ENCODE measurements around the gene NKIRAS1.
A peak's percentile ranks its signal among the peaks of the same experiment; 100 is the strongest.
"Not testable (repeated sequence)": the region's sequence is repeated elsewhere in the genome, so short reads cannot be mapped to it uniquely, and the experiment has no call there.

Gene NKIRAS1

DNA sequence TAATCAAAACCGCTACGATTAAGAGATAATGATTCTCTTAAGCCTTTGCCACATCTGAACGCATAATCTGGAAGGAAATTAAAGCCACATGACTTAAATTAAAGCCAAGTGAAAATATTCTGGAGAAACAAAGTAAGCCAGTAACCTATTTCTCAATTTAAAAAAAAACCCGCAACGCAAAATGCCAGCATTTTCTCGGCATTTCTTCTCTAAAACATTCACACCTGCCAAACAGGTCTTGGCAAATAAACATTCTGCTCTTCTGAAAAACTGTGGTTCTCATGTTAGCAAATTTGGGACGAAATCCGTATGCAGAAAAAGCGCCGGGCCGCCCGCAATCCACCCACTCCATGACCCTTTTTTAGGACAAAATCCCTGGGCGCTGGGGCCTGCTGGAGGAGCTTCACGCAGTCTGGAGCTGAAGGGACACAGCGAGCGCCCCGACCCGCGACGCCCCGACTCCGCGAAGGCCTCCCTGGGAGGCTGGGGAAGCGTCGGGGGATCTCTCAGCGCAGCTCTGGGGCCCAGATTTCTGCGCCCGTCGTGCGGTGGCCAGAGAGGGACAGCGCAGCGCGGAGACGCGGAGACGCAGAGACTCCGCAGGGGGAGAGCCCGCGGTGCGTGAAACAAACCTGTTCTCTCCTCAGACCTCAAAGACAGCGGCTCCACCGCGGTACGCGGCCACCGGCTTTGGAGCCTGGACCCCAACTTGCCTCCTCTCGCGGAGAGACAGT is 471 bp downstream of the NKIRAS1 start:
- TF ChIP-seq, protein P1, sequence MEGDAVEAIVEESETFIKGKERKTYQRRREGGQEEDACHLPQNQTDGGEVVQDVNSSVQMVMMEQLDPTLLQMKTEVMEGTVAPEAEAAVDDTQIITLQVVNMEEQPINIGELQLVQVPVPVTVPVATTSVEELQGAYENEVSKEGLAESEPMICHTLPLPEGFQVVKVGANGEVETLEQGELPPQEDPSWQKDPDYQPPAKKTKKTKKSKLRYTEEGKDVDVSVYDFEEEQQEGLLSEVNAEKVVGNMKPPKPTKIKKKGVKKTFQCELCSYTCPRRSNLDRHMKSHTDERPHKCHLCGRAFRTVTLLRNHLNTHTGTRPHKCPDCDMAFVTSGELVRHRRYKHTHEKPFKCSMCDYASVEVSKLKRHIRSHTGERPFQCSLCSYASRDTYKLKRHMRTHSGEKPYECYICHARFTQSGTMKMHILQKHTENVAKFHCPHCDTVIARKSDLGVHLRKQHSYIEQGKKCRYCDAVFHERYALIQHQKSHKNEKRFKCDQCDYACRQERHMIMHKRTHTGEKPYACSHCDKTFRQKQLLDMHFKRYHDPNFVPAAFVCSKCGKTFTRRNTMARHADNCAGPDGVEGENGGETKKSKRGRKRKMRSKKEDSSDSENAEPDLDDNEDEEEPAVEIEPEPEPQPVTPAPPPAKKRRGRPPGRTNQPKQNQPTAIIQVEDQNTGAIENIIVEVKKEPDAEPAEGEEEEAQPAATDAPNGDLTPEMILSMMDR (IDR thresholded peaks at IDR 0.05; ENCODE audit: low read depth, low read length, missing control alignments) = no peak
- DNase-seq (ENCODE audit: low read depth) = no peak
- H3K4me3 ChIP-seq (ENCODE audit: low read depth, low read length) = peak overlapping the region; percentile 62

DNA sequence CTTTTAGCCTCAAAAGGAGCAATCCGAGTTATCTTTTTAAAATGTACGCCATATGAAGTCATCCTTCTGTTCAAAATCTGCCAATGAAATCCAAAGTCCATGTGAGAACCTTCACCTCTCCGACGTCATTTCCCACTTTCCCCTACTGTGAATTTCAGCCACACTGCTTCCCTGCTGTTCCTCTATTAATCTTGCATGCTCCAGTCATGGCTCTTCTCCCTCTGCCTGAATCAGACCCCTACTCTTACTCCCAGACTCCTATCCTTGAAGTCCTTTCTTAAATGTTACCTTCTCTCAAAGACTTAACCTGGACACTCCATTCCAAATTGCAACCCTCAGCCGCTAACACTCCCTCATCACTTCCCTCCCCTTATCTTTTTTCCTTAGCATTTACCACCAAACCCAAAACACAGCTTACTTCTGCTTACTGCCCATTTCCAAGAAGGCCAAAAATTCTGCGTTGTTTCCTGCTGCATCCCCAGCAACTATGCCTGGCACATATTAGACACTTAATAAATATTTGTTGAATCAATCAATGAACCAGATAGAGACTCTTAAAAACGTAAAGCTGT is 1.2 kb downstream of the NKIRAS1 start:
- TF ChIP-seq, protein P1 (IDR thresholded peaks at IDR 0.05; ENCODE audit: low read depth, low read length, missing control alignments) = no peak
- H3K4me3 ChIP-seq (ENCODE audit: low read depth, low read length) = peak overlapping the region; percentile 62; the same call in 1 of the 2 replicates
- no peak for DNase-seq (ENCODE audit: low read depth)

DNA sequence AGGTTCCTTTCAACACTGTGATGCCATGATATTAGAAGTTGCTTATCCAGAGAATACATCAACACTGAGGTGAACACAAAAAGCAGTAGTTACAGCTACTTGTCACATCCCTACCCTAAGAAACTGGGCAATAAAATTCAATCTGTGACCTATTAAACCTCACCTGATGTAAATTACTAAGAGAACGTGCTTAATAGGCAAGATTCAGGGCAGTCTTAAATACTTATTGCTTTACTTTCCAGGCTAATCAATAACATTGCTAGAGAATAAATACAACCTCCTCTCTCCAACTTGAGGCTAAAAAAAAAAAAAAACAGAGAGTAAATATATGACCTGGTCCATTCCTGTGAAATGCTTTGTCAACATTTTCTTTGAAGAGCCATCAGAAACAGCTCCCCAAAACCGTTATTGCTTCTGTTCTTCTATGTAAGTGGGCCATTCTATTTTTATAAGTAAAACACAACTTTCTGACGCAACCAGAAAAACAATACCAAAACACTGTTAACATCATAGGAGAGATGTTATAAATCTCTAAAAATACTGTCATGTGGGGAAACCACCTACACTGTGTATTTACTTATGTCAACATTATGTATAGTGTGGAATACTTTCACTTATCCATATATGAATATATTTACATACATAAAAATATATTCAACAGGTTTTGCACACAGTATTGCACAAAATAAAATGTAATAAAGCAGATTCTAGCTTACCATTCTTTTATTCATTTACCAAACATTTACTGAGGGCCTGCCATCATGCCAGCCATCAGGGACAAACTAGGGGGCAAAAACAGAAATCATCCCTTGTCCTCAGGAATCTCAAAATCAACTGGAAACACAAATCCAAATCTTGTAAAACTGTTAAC is 2.7 kb downstream of the NKIRAS1 start:
- TF ChIP-seq, protein P1 (IDR thresholded peaks at IDR 0.05; ENCODE audit: low read depth, low read length, missing control alignments) = no peak
- no peak overlapping the region for H3K4me3 ChIP-seq (ENCODE audit: low read depth, low read length)
- DNase-seq (ENCODE audit: low read depth) = no peak

DNA sequence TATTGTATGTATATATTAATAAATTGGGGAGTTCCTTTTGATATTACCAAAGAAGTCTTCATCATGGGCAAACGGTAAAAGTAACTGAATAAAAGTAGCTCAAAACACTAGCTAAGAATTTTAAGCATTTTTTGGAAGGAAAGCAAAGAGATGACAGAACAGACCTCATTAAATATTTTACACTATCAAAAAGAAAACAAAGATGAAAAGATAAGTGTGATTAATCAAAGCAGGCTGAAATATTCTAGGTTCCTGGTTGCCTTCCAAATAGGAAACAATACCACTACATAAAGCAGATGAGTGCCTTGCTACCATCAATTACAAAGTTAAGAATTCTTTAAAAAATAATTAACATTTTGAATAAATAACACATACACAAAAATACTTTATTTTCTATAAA is 3.6 kb downstream of the NKIRAS1 start:
- DNase-seq (ENCODE audit: low read depth) = no peak
- H3K4me3 ChIP-seq (ENCODE audit: low read depth, low read length) = no peak overlapping the region
- TF ChIP-seq, protein P1 (IDR thresholded peaks at IDR 0.05; ENCODE audit: low read depth, low read length, missing control alignments) = no peak

DNA sequence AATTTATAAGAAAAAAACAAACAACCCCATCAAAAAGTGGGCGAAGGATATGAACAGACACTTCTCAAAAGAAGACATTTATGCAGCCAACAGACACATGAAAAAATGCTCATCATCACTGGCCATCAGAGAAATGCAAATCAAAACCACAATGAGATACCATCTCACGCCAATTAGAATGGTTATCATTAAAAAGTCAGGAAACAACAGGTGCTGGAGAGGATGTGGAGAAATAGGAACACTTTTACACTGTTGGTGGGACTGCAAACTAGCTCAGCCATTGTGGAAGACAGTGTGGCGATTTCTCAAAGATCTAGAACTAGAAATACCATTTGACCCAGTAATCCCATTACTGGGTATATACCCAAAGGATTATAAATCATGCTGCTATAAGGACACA is 4.5 kb downstream of the NKIRAS1 start:
- DNase-seq (ENCODE audit: low read depth); H3K4me3 ChIP-seq (ENCODE audit: low read depth, low read length): not testable (repeated sequence)

DNA sequence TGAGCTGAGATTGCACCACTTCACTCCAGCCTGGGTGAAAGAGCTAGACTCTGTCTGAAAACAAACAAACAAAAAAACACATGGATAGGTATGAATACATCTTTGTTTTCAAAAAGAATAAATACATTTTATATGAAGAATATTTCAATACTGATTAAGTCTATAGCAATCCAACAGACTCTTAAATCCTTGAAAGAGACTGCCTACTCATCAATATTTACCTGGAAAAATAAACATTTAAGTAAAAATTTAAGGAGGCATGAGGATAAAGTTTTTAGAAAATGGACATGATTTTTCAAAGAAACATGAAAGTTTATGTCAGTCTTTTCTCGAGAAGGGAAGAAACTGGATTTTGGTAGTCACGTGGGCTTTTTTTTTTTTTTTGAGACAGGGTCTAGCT is 5.4 kb downstream of the NKIRAS1 start:
- H3K4me3 ChIP-seq (ENCODE audit: low read depth, low read length) = no peak overlapping the region
- TF ChIP-seq, protein P1 (IDR thresholded peaks at IDR 0.05; ENCODE audit: low read depth, low read length, missing control alignments) = no peak
- no peak for DNase-seq (ENCODE audit: low read depth)

DNA sequence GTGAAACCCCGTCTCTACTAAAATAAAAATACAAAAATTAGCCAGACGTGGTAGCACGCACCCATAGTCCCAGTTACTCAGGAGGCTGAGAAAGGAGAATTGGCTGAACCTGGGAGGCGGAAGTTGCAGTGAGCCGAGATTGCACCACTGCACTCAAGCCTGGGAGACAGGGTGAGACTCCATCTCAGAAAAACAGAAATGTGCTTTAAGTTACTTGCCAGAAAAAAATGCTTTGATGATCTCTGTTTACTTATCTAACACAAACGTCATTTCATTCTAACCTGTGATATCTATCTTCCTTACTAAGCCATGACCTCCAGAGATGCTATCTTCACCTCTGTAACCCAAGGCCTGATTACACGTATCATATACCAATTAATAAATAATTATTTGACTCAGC is 7.4 kb downstream of the NKIRAS1 start:
- TF ChIP-seq, protein P1 (IDR thresholded peaks at IDR 0.05; ENCODE audit: low read depth, low read length, missing control alignments) = no peak
- no peak for DNase-seq (ENCODE audit: low read depth)
- no peak overlapping the region for H3K4me3 ChIP-seq (ENCODE audit: low read depth, low read length)

All from GM12864 (cell line).